ENCODE results near the gene VAMP8. TPM values are rescaled to one million over a fixed set of nuclear protein-coding genes. Genes with fewer than 3 reads are reported as not detected.

The VAMP8 gene
- total RNA-seq, 1 experiment from 2014 or later: not detected

DNA sequence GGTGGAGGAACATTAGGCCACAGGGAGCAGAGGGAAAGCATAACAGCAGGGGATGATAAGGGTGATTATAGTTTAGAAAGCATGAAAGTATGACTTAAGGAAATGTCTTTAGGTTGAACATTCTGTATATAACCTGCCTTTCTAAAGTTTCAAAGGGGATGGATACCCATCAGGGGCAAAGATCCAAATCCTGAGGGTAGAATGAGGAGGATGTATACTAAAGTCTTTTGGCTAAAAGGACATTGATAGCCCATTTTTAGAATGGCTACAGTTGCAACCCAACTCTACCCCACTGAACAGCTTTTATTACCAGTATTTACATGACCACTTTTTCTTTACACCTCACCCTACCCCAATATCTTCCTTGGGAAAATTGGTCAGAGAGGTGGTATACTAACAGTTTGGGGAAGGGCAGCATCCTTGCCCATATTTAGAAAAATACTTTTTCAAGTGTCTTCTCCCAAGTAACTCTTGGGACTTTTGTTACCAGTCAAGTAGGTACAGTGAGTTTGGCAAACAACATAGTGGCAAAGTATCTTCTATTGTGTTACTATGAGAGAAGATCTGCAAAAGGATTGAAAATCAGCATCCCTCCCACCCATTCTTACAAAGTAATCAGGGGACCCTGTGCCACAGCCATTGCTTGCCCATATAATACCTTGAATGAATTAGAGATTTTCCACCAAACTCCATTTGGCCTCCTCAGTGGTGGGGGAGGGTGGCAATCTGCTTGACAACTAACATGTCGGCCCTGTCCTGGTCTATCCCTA lies 30.1 kb upstream of the VAMP8 start:
- ChIA-PET CTCF (no interaction called here), POLR2A (ENCODE audit: low non-redundant PET) (interaction anchor here (0.7 kb wide), 2 partner anchors 48 to 151 kb away, joined by 3 read pairs; partner anchors contain the start of gene RNF181)
- Histone ChIP-seq H3K27me3 (replicated peaks; ENCODE audit: insufficient read depth, low read depth, low read length, poor library complexity) (no peaks in the 10 kb centered on the region), H3K36me3 (ENCODE audit: insufficient read depth, low read length, poor library complexity, severe bottlenecking) (peaks cover 74% of the 10 kb centered on the region), H3K9me3 (ENCODE audit: low read depth, low read length, poor library complexity, severe bottlenecking) (no peaks in the 10 kb centered on the region), H3K27ac (ENCODE audit: low read depth, low read length, poor library complexity, severe bottlenecking) (peak overlapping the region; percentile 35), H3K4me1 (ENCODE audit: insufficient read depth, low read length, poor library complexity, severe bottlenecking) (peaks cover 23% of the 10 kb centered on the region), H3K4me3 (ENCODE audit: low read depth, low read length, poor library complexity, severe bottlenecking) (no peak overlapping the region)
- no TSS peak for BruUV-seq (replicated peaks)
- intact Hi-C loops (cut with micrococcal nuclease; ENCODE audit: unreplicated experiment): loop anchor here (10.0 kb wide), 1 partner anchor 222 kb away; the partner anchor contains the start of gene TGOLN2
- no peak for DNase-seq (ENCODE audit: low spot score)
- TF ChIP-seq, protein P1, sequence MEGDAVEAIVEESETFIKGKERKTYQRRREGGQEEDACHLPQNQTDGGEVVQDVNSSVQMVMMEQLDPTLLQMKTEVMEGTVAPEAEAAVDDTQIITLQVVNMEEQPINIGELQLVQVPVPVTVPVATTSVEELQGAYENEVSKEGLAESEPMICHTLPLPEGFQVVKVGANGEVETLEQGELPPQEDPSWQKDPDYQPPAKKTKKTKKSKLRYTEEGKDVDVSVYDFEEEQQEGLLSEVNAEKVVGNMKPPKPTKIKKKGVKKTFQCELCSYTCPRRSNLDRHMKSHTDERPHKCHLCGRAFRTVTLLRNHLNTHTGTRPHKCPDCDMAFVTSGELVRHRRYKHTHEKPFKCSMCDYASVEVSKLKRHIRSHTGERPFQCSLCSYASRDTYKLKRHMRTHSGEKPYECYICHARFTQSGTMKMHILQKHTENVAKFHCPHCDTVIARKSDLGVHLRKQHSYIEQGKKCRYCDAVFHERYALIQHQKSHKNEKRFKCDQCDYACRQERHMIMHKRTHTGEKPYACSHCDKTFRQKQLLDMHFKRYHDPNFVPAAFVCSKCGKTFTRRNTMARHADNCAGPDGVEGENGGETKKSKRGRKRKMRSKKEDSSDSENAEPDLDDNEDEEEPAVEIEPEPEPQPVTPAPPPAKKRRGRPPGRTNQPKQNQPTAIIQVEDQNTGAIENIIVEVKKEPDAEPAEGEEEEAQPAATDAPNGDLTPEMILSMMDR (conservative IDR thresholded peaks at IDR 0.05; ENCODE audit: low read depth, low read length): no peak
- no peak for TF ChIP-seq EZH2 (IDR thresholded peaks at IDR 0.05; ENCODE audit: borderline replicate concordance, low read depth, low read length, poor library complexity, severe bottlenecking)

DNA sequence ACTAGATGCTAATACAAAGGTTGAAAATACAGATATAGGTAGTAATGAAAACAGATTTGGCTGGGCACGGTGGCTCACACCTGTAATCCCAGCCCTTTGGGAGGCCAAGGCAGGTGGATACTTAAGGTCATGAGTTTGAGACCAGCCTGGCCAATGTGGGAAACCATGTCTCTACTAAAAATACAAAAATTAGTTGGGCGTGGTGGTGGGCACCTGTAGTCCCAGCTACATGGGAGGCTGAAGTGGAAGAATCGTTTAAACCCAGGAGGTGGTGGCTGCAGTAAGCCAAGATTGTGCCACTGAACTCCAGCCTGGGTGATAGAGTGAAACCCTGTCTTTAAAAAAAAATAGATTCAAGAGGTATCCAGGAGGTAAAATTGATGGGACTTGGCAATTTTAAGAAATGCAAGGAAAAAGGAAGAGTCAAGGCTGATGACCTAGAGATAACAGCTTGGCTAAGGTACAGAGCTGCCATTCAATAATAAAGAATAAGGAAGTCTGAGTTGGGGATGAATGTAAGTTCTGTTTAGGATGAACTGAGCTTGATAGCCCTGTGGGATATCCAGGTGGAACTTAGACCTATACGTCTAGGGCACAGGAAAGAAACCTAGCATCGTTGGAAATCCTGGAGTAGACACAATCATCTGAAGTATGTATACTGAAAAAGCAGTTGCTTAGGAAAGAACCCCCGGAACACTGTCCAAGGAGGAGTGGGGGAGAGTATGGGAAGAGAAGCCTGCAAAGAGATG lies 29.4 kb upstream of the VAMP8 start:
- no peaks in the 10 kb centered on the region for H3K9me3 ChIP-seq (ENCODE audit: low read depth, low read length, poor library complexity, severe bottlenecking)
- ChIA-PET CTCF (no interaction called here), POLR2A (ENCODE audit: low non-redundant PET) (no interaction called here)
- no peak overlapping the region for H3K27ac ChIP-seq (ENCODE audit: low read depth, low read length, poor library complexity, severe bottlenecking)
- intact Hi-C loops (cut with micrococcal nuclease; ENCODE audit: unreplicated experiment): loop anchor here (10.0 kb wide), 1 partner anchor 223 kb away; the partner anchor contains the start of gene TGOLN2
- H3K4me1 ChIP-seq (ENCODE audit: insufficient read depth, low read length, poor library complexity, severe bottlenecking): peaks cover 15% of the 10 kb centered on the region
- DNase-seq (ENCODE audit: low spot score): no peak
- H3K27me3 ChIP-seq (replicated peaks; ENCODE audit: insufficient read depth, low read depth, low read length, poor library complexity): no peaks in the 10 kb centered on the region
- no peak overlapping the region for H3K4me3 ChIP-seq (ENCODE audit: low read depth, low read length, poor library complexity, severe bottlenecking)
- no TSS peak for BruUV-seq (replicated peaks)
- H3K36me3 ChIP-seq (ENCODE audit: insufficient read depth, low read length, poor library complexity, severe bottlenecking): peaks cover 72% of the 10 kb centered on the region
- TF ChIP-seq, protein P1 (conservative IDR thresholded peaks at IDR 0.05; ENCODE audit: low read depth, low read length): no peak
- no peak for TF ChIP-seq EZH2 (IDR thresholded peaks at IDR 0.05; ENCODE audit: borderline replicate concordance, low read depth, low read length, poor library complexity, severe bottlenecking)

DNA sequence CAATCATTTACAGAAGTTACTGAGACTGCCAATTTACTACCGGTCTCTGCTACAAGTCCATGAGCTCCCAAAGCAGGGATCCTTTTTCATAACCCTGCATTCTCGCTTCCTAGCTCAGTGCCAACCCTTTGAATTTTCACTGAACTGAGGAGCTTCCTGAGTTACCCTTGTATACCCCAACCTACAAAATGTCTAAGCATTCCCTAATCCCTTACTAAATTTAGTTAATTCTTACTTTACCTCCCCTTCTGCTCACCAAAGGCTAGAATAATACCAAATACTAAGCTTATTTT lies 28.8 kb upstream of the VAMP8 start:
- Histone ChIP-seq H3K4me1 (ENCODE audit: insufficient read depth, low read length, poor library complexity, severe bottlenecking) (peaks cover 10% of the 10 kb centered on the region), H3K27me3 (replicated peaks; ENCODE audit: insufficient read depth, low read depth, low read length, poor library complexity) (no peaks in the 10 kb centered on the region), H3K27ac (ENCODE audit: low read depth, low read length, poor library complexity, severe bottlenecking) (no peak overlapping the region), H3K36me3 (ENCODE audit: insufficient read depth, low read length, poor library complexity, severe bottlenecking) (peaks cover 68% of the 10 kb centered on the region), H3K9me3 (ENCODE audit: low read depth, low read length, poor library complexity, severe bottlenecking) (no peaks in the 10 kb centered on the region), H3K4me3 (ENCODE audit: low read depth, low read length, poor library complexity, severe bottlenecking) (no peak overlapping the region)
- TF ChIP-seq EZH2 (IDR thresholded peaks at IDR 0.05; ENCODE audit: borderline replicate concordance, low read depth, low read length, poor library complexity, severe bottlenecking): no peak
- TF ChIP-seq, protein P1 (conservative IDR thresholded peaks at IDR 0.05; ENCODE audit: low read depth, low read length): no peak
- intact Hi-C loops (cut with micrococcal nuclease; ENCODE audit: unreplicated experiment): loop anchor here (10.0 kb wide), 1 partner anchor 224 kb away; the partner anchor contains the start of gene TGOLN2
- no peak for DNase-seq (ENCODE audit: low spot score)
- CTCF ChIA-PET: interaction anchor here (0.6 kb wide), 1 partner anchor 123 kb away, joined by 8 read pairs; no protein-coding TSS in a partner anchor
- POLR2A ChIA-PET (ENCODE audit: low non-redundant PET): interaction anchor here (0.6 to 0.7 kb wide), 2 partner anchors 10 to 13 kb away, joined by 3 to 5 read pairs; partner anchors contain the start of gene GGCX
- no TSS peak for BruUV-seq (replicated peaks)
